ENCODE data around the gene TMEM273.
"Not testable (repeated sequence)": the region's sequence is repeated elsewhere in the genome, so short reads cannot be mapped to it uniquely, and the experiment has no call there.

TMEM273 gene

DNA sequence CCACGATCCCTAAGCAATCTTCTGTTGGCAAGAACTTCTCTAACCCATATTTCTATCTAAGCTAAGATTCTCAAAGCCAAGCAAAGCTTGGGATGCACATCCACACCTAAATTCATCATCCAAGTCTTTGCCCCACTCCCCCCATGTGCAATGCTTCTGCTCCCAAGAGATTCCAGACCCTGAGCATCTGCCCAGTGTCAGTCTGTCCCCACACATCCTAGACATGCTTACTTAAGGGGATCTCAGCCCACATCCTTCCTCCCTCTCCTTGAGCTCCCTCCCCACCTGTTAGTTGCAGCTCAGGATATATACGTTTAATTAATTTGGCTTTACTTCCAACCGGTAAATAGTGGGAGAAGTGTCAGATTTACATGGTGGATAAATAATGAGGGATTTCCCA is 17.0 kb upstream of the TMEM273 start:
- no peak for DNase-seq (ENCODE audit: low read depth in 1 of 2, low spot score in 1 of 2)

GRCh38 chr10:49204119-49204518 is 15.9 kb upstream of the TMEM273 start:
- no peak for DNase-seq (ENCODE audit: low read depth in 1 of 2, low spot score in 1 of 2)

DNA sequence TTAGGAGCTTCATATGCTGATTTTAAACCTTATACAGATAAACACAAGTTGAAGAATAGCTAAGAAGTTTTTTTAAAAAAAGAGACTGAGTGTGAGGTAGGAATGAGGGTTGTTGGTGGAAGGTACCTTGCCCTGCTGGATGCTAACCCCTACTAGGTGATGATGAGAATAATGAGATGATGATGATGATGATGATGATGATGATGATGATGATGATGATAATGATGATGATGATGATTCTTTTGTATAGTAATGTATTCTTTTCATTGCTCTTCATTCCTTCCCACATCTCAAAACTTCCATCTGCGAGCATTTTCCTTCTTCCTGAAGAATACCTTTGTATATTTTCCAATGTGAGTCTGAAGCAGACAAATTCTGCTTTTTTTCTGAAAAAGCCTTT is 14.1 kb upstream of the TMEM273 start:
- DNase-seq (ENCODE audit: low read depth in 1 of 2, low spot score in 1 of 2), result no peak

DNA sequence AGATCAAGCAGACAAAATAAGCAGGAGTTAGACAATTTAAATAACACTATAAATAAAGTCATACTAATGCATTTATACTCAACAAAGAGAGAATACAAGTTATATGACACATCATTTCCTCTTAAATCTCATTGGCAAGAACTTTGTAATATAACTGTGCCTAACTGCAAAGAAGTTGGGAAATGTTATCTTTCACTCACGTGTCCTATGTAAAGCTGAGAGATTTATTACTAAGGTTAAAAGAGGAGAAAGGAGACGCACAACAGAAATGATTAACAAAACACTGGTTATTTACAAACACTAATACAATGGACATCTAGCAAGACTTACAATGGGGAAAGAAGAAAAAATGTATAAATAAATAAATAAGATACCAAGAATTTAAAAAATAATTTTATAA is 12.7 kb upstream of the TMEM273 start:
- no peak for DNase-seq (ENCODE audit: low read depth in 1 of 2, low spot score in 1 of 2)

GRCh38 chr10:49197171-49197570 is 9.0 kb upstream of the TMEM273 start:
- DNase-seq (ENCODE audit: low read depth in 1 of 2, low spot score in 1 of 2), result no peak

DNA sequence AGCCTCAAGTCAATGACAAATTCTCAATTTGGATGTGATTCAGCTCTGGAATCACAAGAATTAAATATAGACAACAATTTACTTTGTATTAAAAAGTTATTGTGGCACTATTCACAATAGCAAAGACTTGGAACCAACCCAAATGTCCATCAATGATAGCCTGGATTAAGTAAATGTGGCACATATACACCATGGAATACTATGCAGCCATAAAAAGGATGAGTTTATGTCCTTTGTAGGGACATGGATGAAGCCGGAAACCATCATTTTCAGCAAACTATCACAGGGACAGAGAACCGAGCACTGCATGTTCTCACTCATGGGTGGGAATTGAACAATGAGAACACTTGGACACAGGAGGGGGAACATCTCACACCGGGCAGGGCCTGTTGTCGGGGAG is 7.7 kb upstream of the TMEM273 start:
- not testable (repeated sequence) for DNase-seq (ENCODE audit: low read depth in 1 of 2, low spot score in 1 of 2)

DNA sequence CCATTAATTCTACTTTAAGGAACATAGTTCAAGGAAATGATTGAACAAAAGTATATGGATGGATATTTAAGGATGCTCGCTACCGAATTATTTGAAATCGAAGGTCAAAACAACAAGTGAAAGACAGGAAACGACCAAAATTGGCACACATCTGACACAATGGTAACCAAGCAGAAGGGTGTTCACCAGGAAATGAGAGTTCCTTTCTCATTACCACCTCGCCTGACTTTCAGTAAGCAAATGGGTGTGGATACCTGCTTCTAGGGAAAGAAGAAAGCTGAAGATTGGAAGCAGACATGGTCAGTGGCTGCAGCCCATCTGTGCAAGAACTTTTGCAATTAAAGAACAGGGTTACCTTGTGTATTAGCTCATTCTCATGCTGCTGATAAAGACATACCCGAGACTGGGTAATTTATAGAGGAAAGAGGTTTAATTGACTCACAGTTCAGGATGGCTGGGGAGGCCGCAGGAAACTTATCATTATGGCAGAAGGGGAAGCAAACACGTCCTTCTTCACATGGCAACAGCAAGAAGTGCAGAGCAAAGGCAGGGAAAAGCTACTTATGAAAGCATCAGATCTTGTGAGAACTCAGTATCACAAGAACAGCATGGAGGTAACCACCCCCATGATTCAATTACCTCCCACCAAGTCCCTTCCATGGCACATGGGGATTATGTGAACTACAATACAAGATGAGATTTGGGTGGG is 6.2 kb upstream of the TMEM273 start:
- no peak for DNase-seq (ENCODE audit: low read depth in 1 of 2, low spot score in 1 of 2)

- DNase-seq (ENCODE audit: low read depth in 1 of 2, low spot score in 1 of 2), result no peak
These were observed 3.2 kb upstream of the TMEM273 start for GRCh38 chr10:49191349-49191748.

GRCh38 chr10:49189422-49189821 is 1.2 kb upstream of the TMEM273 start:
- DNase-seq (ENCODE audit: low read depth in 1 of 2, low spot score in 1 of 2), result no peak

GRCh38 chr10:49187044-49187484 is 1.1 kb downstream of the TMEM273 start:
- no peak for DNase-seq (ENCODE audit: low read depth in 1 of 2, low spot score in 1 of 2)

- no peak for DNase-seq (ENCODE audit: low read depth in 1 of 2, low spot score in 1 of 2)
These were observed 1.6 kb downstream of the TMEM273 start for GRCh38 chr10:49186613-49187012.

- DNase-seq (ENCODE audit: low read depth in 1 of 2, low spot score in 1 of 2), result no peak
These were observed 3.0 kb downstream of the TMEM273 start for GRCh38 chr10:49185213-49185612.

DNA sequence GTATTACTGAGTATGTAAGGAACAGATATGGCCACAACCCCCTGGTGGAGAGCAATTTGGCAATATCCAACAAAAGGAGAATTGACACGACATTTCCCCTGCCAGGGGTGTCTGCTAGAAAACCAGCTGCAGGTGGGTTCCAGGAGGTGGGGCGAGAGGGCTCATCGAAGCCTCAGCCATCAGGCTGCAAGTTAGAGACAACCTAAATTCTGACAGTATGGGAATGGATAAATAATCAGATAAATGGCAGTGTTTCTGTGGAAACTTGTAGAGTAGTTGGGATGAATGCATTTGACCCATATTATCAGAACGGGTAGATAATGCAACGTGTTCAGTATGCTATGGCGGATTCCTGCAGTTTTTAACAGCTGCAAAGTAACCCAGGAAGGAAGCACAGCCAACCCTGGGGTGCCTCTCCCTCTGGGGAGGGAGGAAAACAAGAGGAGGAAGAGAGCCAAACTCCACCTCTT is 3.5 kb downstream of the TMEM273 start:
- no peak for DNase-seq (ENCODE audit: low read depth in 1 of 2, low spot score in 1 of 2)

- DNase-seq (ENCODE audit: low read depth in 1 of 2, low spot score in 1 of 2), result no peak
These were observed 4.3 kb downstream of the TMEM273 start for GRCh38 chr10:49183596-49184542.

GRCh38 chr10:49182776-49183175 is 5.4 kb downstream of the TMEM273 start:
- no peak for DNase-seq (ENCODE audit: low read depth in 1 of 2, low spot score in 1 of 2)

GRCh38 chr10:49180444-49180860 is 7.7 kb downstream of the TMEM273 start:
- DNase-seq (ENCODE audit: low read depth in 1 of 2, low spot score in 1 of 2), result no peak

DNA sequence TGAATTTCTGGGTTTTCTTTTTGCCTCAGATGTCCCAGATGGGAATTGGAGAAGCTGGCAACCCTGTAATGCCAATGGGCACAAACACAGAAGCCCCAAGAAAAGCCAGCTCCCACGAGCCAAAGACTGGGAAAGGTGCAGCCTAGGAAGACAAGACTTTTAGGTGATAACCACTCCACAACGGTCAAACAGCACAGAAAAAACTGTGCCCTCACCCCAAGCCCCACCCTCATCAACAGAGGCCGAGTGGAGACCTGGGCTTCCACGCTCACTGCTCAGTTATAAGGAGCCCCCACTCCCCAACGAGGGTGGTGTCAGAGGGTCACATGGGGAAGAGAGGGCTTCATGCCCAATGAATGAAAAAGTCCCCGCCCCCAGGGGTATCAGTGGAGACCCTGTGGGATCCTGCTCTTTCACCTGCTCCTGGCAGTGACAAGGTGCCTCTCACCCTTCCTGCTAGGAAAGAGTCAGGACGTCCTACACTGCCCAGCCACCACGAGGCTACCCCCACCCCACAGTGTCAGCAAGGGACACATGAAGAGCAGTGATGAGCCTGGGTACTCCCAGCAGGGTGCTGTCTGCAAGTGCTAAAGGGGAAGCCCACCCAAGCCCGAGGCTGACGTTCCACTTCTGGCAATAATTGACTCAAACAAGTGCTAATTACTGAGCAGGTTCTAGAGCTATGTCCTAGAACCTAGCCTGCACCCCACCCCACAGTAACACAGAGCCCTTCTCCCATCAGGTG is 8.3 kb downstream of the TMEM273 start:
- DNase-seq (ENCODE audit: low read depth in 1 of 2, low spot score in 1 of 2), result no peak

GRCh38 chr10:49178489-49179471 is 9.4 kb downstream of the TMEM273 start:
- DNase-seq (ENCODE audit: low read depth in 1 of 2, low spot score in 1 of 2), result no peak

DNA sequence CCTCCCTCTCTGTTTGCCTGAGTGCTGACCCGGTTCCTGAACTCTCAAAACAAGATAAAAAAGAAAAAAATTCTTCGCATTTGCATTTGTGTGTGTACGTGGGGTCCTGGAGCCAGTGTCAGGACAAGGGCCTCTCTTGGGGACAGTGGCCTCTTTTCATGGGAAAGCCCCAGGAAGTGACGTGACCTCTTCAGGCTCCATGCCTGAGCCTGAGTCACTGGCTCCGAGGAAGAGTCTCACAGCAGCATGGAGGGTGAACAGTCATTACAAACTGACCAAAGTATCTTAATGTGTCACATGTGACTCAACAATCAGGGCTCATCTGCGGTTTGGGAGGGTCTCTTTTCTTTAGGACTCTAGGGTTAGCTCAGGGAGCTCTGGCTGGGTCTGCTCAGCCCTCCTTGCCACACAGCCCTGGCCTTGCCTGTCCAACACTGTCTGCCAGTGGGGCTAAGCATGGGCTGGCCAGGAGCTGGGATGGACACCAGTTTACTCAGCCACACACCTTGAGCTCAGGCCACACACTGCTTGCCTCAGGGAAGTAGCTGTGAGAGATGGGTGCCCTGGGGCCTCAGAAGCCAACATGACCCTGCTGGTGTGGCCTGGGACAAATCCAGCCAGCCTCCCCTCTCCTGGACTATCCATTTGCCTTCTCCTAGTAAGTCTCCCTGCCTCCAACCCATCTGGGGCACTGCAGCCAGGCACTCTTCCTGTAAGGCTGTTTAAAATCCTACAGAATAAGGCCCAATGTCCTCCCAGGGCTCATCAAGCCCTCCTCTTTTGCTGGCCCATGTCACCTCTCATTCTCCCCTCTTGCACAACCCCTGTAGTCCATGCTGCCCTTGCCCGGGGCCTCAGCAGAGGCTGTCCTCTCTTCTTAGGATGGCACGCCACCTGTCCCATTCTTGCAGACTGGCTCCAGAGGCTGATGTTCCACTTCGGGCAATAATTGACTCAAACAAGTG is 10.5 kb downstream of the TMEM273 start:
- DNase-seq (ENCODE audit: low read depth in 1 of 2, low spot score in 1 of 2), result peak in 1 of 2 donors; percentile 45
